ENCODE measurements around the gene PGM5. TPM values are rescaled to one million over a fixed set of nuclear protein-coding genes. Genes with fewer than 3 reads are reported as not detected.

Gene PGM5
- total and polyA plus RNA-seq, 2 experiments from 2014 or later, result not detected

DNA sequence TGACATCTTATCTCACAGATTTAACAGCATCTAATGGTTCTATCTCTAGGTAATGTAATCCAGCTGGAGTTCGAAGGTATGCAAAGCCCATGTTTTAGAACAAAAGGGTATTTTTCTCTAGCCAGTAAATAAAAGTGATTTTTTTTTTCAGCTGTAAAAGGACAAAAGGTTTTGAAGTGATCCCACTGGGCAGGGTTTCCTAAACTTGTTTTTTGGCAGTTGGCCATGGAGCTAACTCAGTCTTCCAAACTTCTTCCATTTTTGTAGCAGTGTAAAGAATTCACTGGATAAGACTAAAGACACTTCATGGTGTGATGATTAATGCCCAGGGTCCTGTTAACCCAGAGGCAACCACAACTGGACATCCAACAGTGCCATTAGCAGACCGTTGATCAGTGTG lies 120.4 kb downstream of the PGM5 start:
- H3K4me1 ChIP-seq (ENCODE audit: insufficient read depth), result no peaks in the 10 kb centered on the region
- no peak overlapping the region for H3K27ac ChIP-seq (ENCODE audit: low read depth)
- H3F3A ChIP-seq (replicated peaks; ENCODE audit: low read depth), result no peaks in the 10 kb centered on the region
- H3K27me3 ChIP-seq (ENCODE audit: insufficient read depth), result peaks cover 9% of the 10 kb centered on the region; the same call in 1 of the 2 replicates
- Mint-ChIP-seq H3K27ac (no peak overlapping the region), H3K36me3 (ENCODE audit: low read depth) (no peaks in the 10 kb centered on the region), H3K4me1 (no peaks in the 10 kb centered on the region), H3K9me3 (no peaks in the 10 kb centered on the region), H3K27me3 (ENCODE audit: insufficient read depth, low read depth, poor library complexity) (no peaks in the 10 kb centered on the region), H3K4me3 (no peak overlapping the region)
- H3K36me3 ChIP-seq (ENCODE audit: insufficient read depth), result no peaks in the 10 kb centered on the region
- H3K4me2 ChIP-seq, result no peak overlapping the region
- no peak overlapping the region for H2AFZ ChIP-seq
- no peak for TF ChIP-seq ZNF331 (CRISPR knock-in tag; IDR thresholded peaks at IDR 0.05; ENCODE audit: low read depth)
- H3K79me2 ChIP-seq (replicated peaks; ENCODE audit: insufficient read depth), result no peaks in the 10 kb centered on the region
- ATAC-seq, result no peak
- no peaks in the 10 kb centered on the region for H3K9me2 ChIP-seq (ENCODE audit: insufficient read depth)
- H3K4me3 ChIP-seq, result no peak overlapping the region
- H4K20me1 ChIP-seq (replicated peaks; ENCODE audit: insufficient read depth), result no peaks in the 10 kb centered on the region
- DNase-seq (ENCODE audit: low spot score), result no peak

DNA sequence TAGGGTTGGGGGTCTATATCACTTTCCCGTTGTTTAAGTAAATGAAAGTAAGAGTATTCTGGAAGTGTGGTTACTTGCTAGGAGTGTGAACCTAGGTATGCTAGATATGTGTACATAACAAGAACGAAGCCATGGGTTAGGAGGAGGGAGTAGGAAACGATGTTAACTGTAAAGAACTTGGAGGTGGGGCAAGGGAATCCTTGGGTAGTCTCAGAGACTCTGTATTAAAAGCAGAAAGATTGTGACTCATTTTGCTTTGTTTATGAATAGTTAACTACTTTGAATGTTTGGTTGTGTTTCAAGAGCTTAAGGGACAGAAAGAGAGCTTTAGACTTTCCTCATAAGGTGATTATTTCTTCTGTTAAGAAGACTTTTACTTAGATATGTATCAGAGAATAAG lies 124.4 kb downstream of the PGM5 start:
- ATAC-seq, result no peak
- no peaks in the 10 kb centered on the region for H3K27me3 Mint-ChIP-seq (ENCODE audit: insufficient read depth, low read depth, poor library complexity)
- TF ChIP-seq EZH2phosphoT487 (IDR thresholded peaks at IDR 0.05; ENCODE audit: unreplicated experiment), result no peak
- TF ChIP-seq ZNF331 (CRISPR knock-in tag; IDR thresholded peaks at IDR 0.05; ENCODE audit: low read depth), result no peak
- TF ChIP-seq, protein P1, sequence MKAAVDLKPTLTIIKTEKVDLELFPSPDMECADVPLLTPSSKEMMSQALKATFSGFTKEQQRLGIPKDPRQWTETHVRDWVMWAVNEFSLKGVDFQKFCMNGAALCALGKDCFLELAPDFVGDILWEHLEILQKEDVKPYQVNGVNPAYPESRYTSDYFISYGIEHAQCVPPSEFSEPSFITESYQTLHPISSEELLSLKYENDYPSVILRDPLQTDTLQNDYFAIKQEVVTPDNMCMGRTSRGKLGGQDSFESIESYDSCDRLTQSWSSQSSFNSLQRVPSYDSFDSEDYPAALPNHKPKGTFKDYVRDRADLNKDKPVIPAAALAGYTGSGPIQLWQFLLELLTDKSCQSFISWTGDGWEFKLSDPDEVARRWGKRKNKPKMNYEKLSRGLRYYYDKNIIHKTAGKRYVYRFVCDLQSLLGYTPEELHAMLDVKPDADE (IDR thresholded peaks at IDR 0.05), result no peak
- TF ChIP-seq NANOG (IDR thresholded peaks at IDR 0.05; ENCODE audit: borderline replicate concordance), result no peak
- TF ChIP-seq, protein P2, sequence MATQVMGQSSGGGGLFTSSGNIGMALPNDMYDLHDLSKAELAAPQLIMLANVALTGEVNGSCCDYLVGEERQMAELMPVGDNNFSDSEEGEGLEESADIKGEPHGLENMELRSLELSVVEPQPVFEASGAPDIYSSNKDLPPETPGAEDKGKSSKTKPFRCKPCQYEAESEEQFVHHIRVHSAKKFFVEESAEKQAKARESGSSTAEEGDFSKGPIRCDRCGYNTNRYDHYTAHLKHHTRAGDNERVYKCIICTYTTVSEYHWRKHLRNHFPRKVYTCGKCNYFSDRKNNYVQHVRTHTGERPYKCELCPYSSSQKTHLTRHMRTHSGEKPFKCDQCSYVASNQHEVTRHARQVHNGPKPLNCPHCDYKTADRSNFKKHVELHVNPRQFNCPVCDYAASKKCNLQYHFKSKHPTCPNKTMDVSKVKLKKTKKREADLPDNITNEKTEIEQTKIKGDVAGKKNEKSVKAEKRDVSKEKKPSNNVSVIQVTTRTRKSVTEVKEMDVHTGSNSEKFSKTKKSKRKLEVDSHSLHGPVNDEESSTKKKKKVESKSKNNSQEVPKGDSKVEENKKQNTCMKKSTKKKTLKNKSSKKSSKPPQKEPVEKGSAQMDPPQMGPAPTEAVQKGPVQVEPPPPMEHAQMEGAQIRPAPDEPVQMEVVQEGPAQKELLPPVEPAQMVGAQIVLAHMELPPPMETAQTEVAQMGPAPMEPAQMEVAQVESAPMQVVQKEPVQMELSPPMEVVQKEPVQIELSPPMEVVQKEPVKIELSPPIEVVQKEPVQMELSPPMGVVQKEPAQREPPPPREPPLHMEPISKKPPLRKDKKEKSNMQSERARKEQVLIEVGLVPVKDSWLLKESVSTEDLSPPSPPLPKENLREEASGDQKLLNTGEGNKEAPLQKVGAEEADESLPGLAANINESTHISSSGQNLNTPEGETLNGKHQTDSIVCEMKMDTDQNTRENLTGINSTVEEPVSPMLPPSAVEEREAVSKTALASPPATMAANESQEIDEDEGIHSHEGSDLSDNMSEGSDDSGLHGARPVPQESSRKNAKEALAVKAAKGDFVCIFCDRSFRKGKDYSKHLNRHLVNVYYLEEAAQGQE (IDR thresholded peaks at IDR 0.05; ENCODE audit: unreplicated experiment), result no peak
- TF ChIP-seq STAT1 (IDR thresholded peaks at IDR 0.05; ENCODE audit: unreplicated experiment), result no peak
- no peak for TF ChIP-seq EZH2 (IDR thresholded peaks at IDR 0.05; ENCODE audit: low read depth, unreplicated experiment)
- no peak for TF ChIP-seq POLR2AphosphoS5 (IDR thresholded peaks at IDR 0.05; ENCODE audit: low read depth)
- no peak for TF ChIP-seq ZNF462 (CRISPR knock-in tag; IDR thresholded peaks at IDR 0.05)
- TF ChIP-seq ZNF114 (CRISPR knock-in tag; IDR thresholded peaks at IDR 0.05), result no peak
- TF ChIP-seq CREB1 (CRISPR knock-in tag; IDR thresholded peaks at IDR 0.05; ENCODE audit: low read depth), result no peak

More for the DNA sequence above, 124.4 kb downstream of the PGM5 start:
- no peak for DNase-seq (ENCODE audit: low spot score)
- Histone ChIP-seq H3K9me2 (ENCODE audit: insufficient read depth) (no peaks in the 10 kb centered on the region), H3K27me3 (ENCODE audit: insufficient read depth) (peaks cover 26% of the 10 kb centered on the region; the same call in 1 of the 2 replicates), H3K27ac (ENCODE audit: low read depth) (no peak overlapping the region), H4K20me1 (replicated peaks; ENCODE audit: insufficient read depth) (no peaks in the 10 kb centered on the region), H2AFZ (no peak overlapping the region), H3K4me1 (ENCODE audit: insufficient read depth) (no peaks in the 10 kb centered on the region), H3K4me3 (no peak overlapping the region), H3F3A (replicated peaks; ENCODE audit: low read depth) (no peaks in the 10 kb centered on the region), H3K79me2 (replicated peaks; ENCODE audit: insufficient read depth) (no peaks in the 10 kb centered on the region), H3K36me3 (ENCODE audit: insufficient read depth) (no peaks in the 10 kb centered on the region), H3K4me2 (no peak overlapping the region)
- Mint-ChIP-seq H3K36me3 (ENCODE audit: low read depth) (no peaks in the 10 kb centered on the region), H3K9me3 (no peaks in the 10 kb centered on the region), H3K4me1 (no peaks in the 10 kb centered on the region), H3K27ac (no peak overlapping the region), H3K4me3 (no peak overlapping the region)

Measured in GM23338 (cell line).